Caco-2 (cell line): ENCODE data around the gene ARHGEF4. TPM values are rescaled to one million over a fixed set of nuclear protein-coding genes. Genes with fewer than 3 reads are reported as not detected.

ENCODE experiments used
- BruUV-seq: library from RNA; stranded (reverse); fragments of 400-500 nt; replicated peaks from 2 replicates; lab custom pipeline; 2021; lab: Mats Ljungman, UMichigan
- CTCF ChIA-PET: fragments of 300-600 bp; sonication (Branson Sonifier 250); formaldehyde crosslinking; loops from one replicate; lab custom pipeline; 2022; ENCODE audit warnings: antibody characterized with exemption; lab: Charles Lee
- POLR2A ChIA-PET: fragments of 300-600 bp; sonication (Branson Sonifier 250); formaldehyde crosslinking; loops from one replicate; lab custom pipeline; 2022; ENCODE audit warnings: antibody characterized with exemption; lab: Charles Lee
- DNase-seq, 2 experiments: peaks; one replicate each; pipeline versions ENCODE4 v3.0.0 to v3.0.0-alpha.2; 2020 to 2022
- H3K27me3 ChIP-seq: replicated peaks from 2 replicates; pipeline ENCODE4 v1.6.0; 2011; ENCODE audit warnings: low read length; ENCODE audit not compliant: control insufficient read depth, insufficient read depth
- H3K36me3 ChIP-seq: 2 replicates; pipeline ENCODE4 v1.5.1; 2011; ENCODE audit warnings: low read length; ENCODE audit not compliant: control insufficient read depth, insufficient read depth
- H3K4me1 ChIP-seq: fragments of 250-450 bp; sonication (Bioruptor Pico); 2 replicates; pipeline ENCODE4 v1.5.1; 2020; ENCODE audit warnings: mild to moderate bottlenecking
- H3K4me3 ChIP-seq: 2 replicates; pipeline ENCODE4 v1.5.1; 2011; ENCODE audit warnings: low read depth, mild to moderate bottlenecking, control low read depth, low read length
- H3K9me3 ChIP-seq: fragments of 250-450 bp; sonication (Bioruptor Pico); 2 replicates; pipeline ENCODE4 v1.5.1; 2020; ENCODE audit warnings: mild to moderate bottlenecking, moderate library complexity
- H3K27ac Mint-ChIP-seq: one replicate; pipeline ENCODE4 v1.8.0; 2022; ENCODE audit warnings: mixed read lengths; ENCODE audit not compliant: unreplicated experiment
- H3K27me3 Mint-ChIP-seq: one replicate; pipeline ENCODE4 v1.8.0; 2022; ENCODE audit warnings: mixed read lengths; ENCODE audit not compliant: insufficient read depth, unreplicated experiment
- H3K36me3 Mint-ChIP-seq: one replicate; pipeline ENCODE4 v1.8.0; 2022; ENCODE audit warnings: mild to moderate bottlenecking, mixed read lengths; ENCODE audit not compliant: insufficient read depth, unreplicated experiment
- H3K4me1 Mint-ChIP-seq: one replicate; pipeline ENCODE4 v1.8.0; 2022; ENCODE audit warnings: low read depth, mixed read lengths; ENCODE audit not compliant: unreplicated experiment
- H3K4me3 Mint-ChIP-seq: one replicate; pipeline ENCODE4 v1.8.0; 2022; ENCODE audit warnings: mild to moderate bottlenecking, moderate library complexity, mixed read lengths; ENCODE audit not compliant: unreplicated experiment
- H3K9me3 Mint-ChIP-seq: one replicate; pipeline ENCODE4 v1.8.0; 2022; ENCODE audit warnings: mixed read lengths; ENCODE audit not compliant: unreplicated experiment
- intact Hi-C: fragments of 100-400 bp; cut with micrococcal nuclease; formaldehyde crosslinking; loops from one replicate; pipeline ENCODE4 v1.10.0; 2022; ENCODE audit not compliant: unreplicated experiment
- total RNA-seq: library from RNA; stranded (reverse); gene quantifications from 2 replicates; pipeline ENCODE4 v1.2.3, GENCODE V29; 2022
- TF ChIP-seq, protein P1 (sequence below), 2 experiments: fragments of 200-600 bp in 1 of 2; IDR thresholded peaks; 1 replicate in 1 of 2; 2 replicates in 1 of 2; pipeline versions ENCODE4 v1.5.1 to v1.8.0; 2011 to 2022; ENCODE audit warnings: antibody characterized with exemption in 1 of 2, control low read depth in 1 of 2, inconsistent platforms in 1 of 2, low read depth in 1 of 2, low read length in 1 of 2, mild to moderate bottlenecking in 1 of 2, moderate library complexity in 1 of 2; ENCODE audit not compliant: insufficient read depth in 1 of 2, severe bottlenecking in 1 of 2, unreplicated experiment in 1 of 2

ARHGEF4 gene
- total RNA-seq, 1 experiment from 2014 or later: 1.8 TPM

- H3K4me1 ChIP-seq: no peaks in the 10 kb centered on the region
- no peak for DNase-seq
- no peak overlapping the region for H3K4me3 ChIP-seq
- no peaks in the 10 kb centered on the region for H3K36me3 ChIP-seq
- Mint-ChIP-seq H3K9me3 (no peaks in the 10 kb centered on the region), H3K27ac (no peak overlapping the region), H3K36me3 (no peaks in the 10 kb centered on the region), H3K4me3 (no peak overlapping the region), H3K4me1 (no peaks in the 10 kb centered on the region), H3K27me3 (peaks cover 6% of the 10 kb centered on the region)
- H3K9me3 ChIP-seq: no peaks in the 10 kb centered on the region
- no peaks in the 10 kb centered on the region for H3K27me3 ChIP-seq
- ChIA-PET CTCF (no interaction called here), POLR2A (no interaction called here)
- TF ChIP-seq, protein P1, sequence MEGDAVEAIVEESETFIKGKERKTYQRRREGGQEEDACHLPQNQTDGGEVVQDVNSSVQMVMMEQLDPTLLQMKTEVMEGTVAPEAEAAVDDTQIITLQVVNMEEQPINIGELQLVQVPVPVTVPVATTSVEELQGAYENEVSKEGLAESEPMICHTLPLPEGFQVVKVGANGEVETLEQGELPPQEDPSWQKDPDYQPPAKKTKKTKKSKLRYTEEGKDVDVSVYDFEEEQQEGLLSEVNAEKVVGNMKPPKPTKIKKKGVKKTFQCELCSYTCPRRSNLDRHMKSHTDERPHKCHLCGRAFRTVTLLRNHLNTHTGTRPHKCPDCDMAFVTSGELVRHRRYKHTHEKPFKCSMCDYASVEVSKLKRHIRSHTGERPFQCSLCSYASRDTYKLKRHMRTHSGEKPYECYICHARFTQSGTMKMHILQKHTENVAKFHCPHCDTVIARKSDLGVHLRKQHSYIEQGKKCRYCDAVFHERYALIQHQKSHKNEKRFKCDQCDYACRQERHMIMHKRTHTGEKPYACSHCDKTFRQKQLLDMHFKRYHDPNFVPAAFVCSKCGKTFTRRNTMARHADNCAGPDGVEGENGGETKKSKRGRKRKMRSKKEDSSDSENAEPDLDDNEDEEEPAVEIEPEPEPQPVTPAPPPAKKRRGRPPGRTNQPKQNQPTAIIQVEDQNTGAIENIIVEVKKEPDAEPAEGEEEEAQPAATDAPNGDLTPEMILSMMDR (IDR thresholded peaks at IDR 0.05; ENCODE audit: insufficient read depth in 1 of 2, low read depth in 1 of 2, low read length in 1 of 2, severe bottlenecking in 1 of 2, unreplicated experiment in 1 of 2): no peak
- no TSS peak for BruUV-seq
- intact Hi-C loops: no loop called here
These were observed 42.2 kb downstream of the ARHGEF4 start for GRCh38 chr2:130878933-130879332.

DNA sequence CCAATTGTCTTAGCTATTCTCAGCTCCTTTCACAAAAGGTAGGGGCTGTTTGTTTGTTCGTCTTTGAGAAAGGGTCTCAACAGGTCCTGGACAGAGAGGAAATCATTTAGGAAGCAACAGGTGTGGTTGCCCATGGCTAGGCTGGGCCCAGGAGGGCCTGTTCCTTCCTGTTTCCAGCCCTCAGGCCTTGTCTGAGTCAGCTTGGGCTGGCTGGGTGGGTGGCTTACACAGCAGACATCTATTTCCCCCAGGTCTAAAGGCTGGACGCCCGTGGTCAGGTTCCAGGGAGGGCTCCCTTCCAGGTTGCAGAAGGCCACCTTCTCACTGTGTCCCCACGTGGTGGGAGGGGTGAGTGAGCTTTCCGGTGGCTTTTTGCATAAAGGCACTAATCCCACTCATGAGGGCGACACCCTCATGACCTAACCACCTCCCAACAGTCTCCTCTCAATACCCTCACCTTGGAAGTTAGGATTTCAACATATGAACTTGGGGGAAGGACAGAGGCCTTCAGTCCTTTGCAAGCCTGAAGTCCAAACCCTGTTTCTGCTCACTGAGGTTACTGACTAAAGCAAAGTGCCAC, 45.5 kb downstream of the ARHGEF4 start:
- no peak for DNase-seq
- no peaks in the 10 kb centered on the region for H3K27me3 ChIP-seq
- BruUV-seq: no TSS peak
- intact Hi-C loops: no loop called here
- Mint-ChIP-seq H3K27me3 (no peaks in the 10 kb centered on the region), H3K4me3 (no peak overlapping the region), H3K27ac (no peak overlapping the region), H3K36me3 (no peaks in the 10 kb centered on the region), H3K4me1 (peaks cover 8% of the 10 kb centered on the region), H3K9me3 (no peaks in the 10 kb centered on the region)
- H3K4me1 ChIP-seq: no peaks in the 10 kb centered on the region
- TF ChIP-seq, protein P1 (IDR thresholded peaks at IDR 0.05; ENCODE audit: insufficient read depth in 1 of 2, low read depth in 1 of 2, low read length in 1 of 2, severe bottlenecking in 1 of 2, unreplicated experiment in 1 of 2): no peak
- POLR2A ChIA-PET: no interaction called here
- H3K9me3 ChIP-seq: no peaks in the 10 kb centered on the region
- no peaks in the 10 kb centered on the region for H3K36me3 ChIP-seq
- H3K4me3 ChIP-seq: no peak overlapping the region
- CTCF ChIA-PET: no interaction called here

DNA sequence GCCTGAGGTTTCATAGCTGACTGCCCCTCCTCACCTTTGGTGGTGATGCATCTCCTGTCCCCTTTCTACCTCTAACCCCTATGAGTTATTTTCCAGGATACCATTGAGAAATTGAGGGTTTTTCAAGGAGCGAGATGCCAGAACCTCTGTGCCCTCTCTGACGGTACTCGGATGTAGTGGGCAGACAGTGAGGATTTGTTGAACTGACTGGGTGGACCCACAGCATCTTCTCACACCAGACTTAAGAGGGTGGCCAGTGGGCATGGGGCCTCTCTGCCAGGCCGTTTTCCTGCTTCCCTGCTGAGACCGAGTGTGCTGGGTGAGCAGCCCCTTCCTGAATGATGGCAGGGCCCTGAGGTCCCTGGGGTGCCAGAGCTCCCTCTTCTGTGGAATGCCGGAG, 46.3 kb downstream of the ARHGEF4 start:
- CTCF ChIA-PET: no interaction called here
- H3K4me3 Mint-ChIP-seq: no peak overlapping the region
- intact Hi-C loops: no loop called here

More for the DNA sequence above, 46.3 kb downstream of the ARHGEF4 start:
- Histone ChIP-seq H3K27me3 (no peaks in the 10 kb centered on the region), H3K36me3 (no peaks in the 10 kb centered on the region), H3K4me3 (no peak overlapping the region), H3K9me3 (no peaks in the 10 kb centered on the region), H3K4me1 (no peaks in the 10 kb centered on the region)
- Mint-ChIP-seq H3K27ac (no peak overlapping the region), H3K36me3 (no peaks in the 10 kb centered on the region), H3K9me3 (no peaks in the 10 kb centered on the region), H3K27me3 (no peaks in the 10 kb centered on the region), H3K4me1 (peaks cover 8% of the 10 kb centered on the region)
- no peak for DNase-seq
- TF ChIP-seq, protein P1 (IDR thresholded peaks at IDR 0.05; ENCODE audit: insufficient read depth in 1 of 2, low read depth in 1 of 2, low read length in 1 of 2, severe bottlenecking in 1 of 2, unreplicated experiment in 1 of 2): no peak
- no TSS peak for BruUV-seq
- POLR2A ChIA-PET: no interaction called here
